SK-N-DZ (cell line): ENCODE results near the gene TIAL1.
"Not testable (repeated sequence)": the region's sequence is repeated elsewhere in the genome, so short reads cannot be mapped to it uniquely, and the experiment has no call there.

ENCODE experiments used
- DNase-seq: peaks from one replicate; pipeline ENCODE4 v3.0.0-alpha.2; 2015; ENCODE audit warnings: low spot score

TIAL1 gene

DNA sequence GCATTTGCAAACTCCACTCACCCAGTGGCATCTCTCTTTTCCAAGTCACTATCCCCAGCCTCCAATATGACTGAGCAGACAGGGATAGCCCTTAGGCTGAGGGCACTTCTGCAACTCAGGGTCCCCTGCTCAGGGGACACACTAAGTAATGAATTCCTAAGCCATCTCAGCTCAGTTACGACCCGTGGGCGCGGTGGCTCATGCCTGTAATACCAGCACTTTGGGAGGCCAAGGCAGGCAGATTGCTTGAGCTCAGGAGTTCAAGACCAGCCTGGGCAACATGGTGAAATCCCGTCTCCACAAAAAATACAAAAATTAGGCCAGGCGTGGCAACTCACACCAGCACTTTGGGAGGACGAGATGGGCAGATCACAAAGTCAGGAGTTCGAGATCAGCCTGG lies 64.5 kb downstream of the TIAL1 start:
- DNase-seq, result not testable (repeated sequence)

DNA sequence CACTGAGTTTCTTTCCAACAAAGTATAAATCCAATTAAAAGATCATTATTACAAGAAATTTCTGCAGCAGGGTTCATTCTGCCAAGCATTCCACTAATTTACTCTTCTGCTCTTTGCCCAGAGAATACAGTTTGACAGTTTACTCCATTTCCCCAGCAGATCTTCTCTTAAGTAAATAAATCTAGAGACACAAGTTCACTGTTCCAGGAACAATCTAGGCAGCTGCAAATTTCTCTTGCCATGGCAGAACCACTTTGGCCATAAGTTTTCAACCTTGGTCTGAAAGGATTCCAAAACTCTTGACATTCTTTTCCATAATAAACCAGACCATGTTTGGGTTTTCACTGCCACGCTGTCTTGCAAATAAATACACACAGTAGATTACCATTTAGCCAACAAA lies 65.7 kb downstream of the TIAL1 start:
- DNase-seq, result no peak

DNA sequence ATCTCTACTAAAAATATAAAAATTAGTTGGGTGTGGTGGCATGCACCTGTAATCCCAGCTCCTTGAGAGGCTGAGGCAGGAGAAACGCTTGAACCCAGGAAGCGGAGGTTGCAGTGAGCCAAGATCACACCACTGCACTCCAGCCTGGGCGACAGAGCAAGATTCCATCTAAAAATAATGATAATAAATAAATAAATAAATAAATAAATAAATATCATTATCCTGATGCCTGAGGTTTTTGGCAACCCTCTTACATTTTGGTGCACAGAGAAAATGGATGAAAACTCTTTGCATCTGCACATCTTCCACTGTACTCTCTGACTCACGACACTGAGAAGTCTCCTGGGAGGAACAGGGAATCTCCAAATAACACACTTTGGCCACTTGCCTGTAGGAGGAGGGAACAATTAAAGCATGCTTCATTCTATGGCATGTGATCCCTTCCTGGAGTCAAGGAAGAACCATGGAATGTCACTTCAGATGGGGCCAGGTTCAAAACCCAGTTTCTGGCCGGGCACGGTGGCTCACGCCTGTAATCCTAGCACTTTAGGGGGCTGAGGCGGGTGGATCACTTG lies 68.0 kb downstream of the TIAL1 start:
- not testable (repeated sequence) for DNase-seq

DNA sequence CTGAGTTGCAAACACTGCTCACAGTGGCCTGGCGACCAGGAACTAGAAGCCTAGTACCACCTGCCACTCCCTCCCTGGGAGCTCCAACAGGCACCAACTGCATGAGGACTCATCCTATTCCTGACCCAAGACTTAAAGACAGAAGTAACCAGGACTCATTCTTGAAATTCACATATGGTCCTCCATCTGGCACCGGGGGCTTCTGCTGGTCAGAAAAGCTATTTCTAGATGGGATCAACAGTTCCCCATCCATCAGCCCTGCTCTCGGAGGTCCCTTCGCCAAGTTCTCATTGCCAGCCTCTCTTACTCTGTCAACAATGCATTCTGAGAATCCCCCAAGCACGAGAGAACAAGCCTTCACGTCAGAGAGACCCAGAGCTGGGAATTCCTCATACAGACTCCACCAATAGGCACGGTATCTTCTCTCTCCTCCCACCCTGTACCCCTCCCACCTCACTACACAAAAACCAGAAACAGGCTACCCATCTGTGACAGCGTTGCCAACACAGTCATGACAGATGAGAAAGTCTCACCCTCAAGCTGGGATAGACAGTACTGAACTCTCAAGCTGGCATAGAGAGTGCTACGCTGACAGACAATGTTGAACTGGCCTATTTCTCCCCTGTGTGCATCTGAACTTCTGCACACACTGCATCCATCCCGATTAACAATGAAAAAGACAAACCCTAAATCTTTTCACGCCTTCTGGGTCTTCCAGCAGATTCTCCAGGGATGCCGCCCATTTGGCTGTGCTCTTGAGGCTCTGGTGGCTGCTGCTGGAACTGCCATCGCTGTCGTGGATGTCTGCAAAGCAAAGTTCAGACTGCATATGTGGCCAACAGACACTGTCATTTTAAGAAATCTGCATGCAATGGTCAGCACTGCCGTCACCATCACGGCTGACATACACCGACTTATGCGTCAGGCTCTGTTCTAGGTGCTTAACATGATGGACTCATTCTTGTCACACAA lies 69.9 kb downstream of the TIAL1 start:
- no peak for DNase-seq

DNA sequence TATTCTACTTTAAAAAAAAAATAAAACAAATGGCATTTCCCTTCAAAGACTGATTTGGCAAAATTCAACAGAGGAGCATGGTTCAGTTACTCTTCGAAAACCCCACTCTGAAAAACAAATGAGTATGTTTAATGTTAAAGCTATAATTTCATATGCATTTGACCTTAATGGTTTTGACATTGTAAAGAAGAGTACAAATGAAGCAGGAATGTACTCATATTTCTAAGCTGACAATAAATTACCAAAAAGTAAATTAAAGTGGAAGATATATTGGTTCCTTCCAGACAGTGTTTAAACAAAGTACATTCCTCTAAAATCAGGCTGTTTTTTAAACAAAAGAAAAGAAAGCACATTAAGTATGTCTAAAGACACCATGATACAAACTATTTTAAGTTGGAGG lies 70.6 kb downstream of the TIAL1 start:
- DNase-seq, result no peak

DNA sequence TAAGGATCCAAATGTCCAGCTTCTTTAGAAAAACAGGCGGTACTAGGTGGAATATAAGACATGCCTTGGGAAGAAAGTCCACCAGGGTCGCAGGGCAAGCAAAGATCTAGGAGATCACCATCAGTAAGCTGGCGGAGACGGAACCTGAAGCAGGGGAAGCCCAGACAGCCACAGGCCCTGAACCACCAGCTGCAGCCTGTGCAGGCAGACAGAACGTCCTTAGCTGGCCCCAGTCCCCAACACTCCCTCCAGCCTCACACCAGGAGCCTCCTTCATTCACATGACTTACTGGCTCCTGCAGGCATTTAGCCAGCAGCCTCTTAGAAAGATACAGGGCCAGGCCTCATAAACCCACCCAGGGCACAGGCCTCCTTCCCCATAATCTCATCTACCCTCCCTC lies 71.6 kb downstream of the TIAL1 start:
- no peak for DNase-seq

DNA sequence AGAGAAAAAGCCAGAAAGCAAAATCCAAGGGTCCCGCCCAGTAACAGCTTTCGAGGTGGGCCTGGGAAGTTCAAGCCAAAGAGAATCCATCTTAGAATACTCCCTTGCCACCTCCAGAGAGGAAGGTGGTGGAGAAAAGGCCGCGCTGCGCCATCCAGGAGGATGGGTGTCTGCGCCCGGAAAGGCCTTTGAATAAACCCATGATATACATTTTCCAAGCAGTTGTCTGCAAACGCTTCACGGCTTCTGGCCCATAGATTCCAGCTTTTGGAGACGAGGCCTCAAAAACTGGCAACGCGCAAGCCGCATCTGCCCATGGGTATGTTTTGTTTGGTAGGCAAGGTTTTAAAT lies 72.1 kb downstream of the TIAL1 start:
- no peak for DNase-seq

DNA sequence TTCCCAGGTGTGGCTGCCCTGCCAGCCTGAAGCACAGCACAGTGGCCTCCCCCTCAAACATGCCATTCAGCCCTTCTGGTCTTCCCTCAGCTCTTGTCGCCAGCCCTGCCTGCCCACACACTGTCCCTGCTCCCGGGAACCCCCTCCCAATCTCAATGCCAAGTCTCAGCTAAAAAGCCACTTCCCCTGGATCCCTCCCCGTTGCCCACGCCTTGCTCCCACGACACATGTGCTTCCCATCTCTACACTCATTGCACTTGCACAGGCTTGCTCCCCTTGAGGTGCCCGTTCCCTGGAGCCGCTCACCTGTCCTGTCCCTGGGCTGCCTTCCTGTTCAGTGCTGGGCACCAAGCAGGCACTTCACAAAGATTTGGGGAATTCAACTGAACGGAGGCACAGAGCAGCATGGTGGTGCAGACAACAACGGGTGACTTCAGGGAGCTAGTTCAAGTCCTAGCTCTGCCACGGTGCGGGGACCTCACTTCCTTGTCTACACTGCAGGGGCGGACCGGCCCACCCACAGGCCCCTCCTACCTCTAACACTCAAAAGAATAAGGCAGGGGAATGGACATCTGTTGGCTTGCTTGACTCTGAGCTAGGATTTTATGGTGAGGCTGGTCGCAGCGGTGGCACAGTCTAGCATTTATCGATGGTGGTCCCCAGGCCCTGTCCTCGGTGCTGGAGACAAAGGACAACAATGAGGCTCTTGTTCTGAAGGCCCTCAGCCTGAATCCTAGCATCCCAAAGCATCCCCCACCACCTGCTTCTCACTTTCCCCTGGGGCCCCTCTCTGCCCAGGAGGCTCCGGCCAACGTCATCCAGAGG lies 72.7 kb downstream of the TIAL1 start:
- DNase-seq, result no peak
